Skeletal muscle cell (primary cell): Measurements from ENCODE around the gene NDUFA3.
A peak's percentile ranks its signal among the peaks of the same experiment; 100 is the strongest.

ENCODE experiments used
- DNase-seq: peaks from one replicate; pipeline ENCODE4 v3.0.0-alpha.2; 2010; ENCODE audit warnings: low read depth
- H3K4me3 ChIP-seq: 2 replicates; pipeline ENCODE4 v1.5.1; 2011; ENCODE audit warnings: low read depth, mild to moderate bottlenecking, control low read depth, low read length, moderate library complexity

The NDUFA3 gene

DNA sequence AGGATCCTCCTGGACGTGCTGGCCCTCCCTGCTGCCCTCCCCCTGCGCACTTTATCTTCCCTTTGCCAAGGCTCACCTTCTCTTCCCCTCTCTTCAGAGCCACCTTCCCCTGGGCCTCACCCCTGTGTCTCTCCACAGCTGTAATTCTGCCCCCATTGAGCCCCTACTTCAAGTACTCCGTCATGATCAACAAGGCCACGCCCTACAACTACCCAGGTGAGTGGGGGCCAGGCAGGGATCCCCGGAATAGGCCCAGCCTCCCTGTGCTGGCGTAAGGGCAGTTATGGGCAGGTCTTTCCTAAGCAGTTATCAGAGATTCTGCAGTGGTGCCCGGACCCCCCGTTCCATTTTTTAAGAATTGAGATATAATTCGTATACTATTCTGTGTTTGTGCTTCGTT lies 3.1 kb downstream of the NDUFA3 start:
- no peak overlapping the region for H3K4me3 ChIP-seq
- no peak for DNase-seq

DNA sequence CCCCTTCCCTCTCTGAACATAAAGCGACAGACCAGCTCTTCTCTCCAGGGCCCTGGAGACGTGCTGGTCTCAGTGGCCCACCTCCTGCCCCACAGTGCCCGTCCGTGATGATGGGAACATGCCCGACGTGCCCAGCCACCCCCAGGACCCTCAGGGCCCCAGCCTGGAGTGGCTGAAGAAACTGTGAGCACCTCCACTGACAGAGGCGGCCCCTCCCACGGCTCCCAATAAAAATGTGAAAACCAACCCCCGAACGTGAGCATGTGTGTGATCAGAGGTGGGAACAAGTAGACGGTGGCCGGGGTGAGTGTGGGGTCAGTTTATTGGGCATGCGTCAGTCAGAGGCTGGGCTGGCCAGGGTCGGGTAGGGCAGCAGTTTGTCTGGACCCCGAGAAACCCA lies 4.1 kb downstream of the NDUFA3 start:
- no peak overlapping the region for H3K4me3 ChIP-seq
- no peak for DNase-seq

DNA sequence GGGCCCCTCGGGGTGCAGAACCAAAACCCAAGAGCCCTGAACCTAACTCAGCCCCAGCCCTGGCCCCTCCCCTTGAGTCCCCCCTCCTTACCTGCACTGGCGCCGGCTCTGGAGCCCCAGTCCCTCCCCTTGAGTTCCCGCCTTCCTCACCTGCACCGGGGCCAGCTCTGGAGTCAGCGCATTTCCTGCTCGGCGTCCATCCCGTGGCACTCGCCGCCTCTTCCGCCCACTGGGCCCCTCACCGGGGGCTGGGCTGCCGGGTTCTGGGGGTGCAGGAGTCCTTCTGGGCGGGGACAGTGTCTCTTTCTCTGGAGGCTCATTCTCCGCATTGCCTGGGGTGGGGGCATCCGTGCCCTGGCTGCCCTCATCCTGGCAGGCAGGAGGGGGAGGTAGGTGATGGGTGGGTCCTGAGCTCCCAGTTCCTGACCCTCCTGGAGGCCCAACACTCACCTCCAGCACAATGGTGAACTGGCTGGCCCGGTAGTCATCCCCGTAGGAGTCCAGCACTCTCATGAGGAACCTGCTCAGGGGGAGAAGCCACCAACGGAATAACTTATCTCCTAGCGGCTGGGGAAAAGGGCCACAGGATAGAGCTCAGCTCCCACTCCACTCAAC lies 5.3 kb downstream of the NDUFA3 start:
- DNase-seq: no peak
- H3K4me3 ChIP-seq: no peak overlapping the region

DNA sequence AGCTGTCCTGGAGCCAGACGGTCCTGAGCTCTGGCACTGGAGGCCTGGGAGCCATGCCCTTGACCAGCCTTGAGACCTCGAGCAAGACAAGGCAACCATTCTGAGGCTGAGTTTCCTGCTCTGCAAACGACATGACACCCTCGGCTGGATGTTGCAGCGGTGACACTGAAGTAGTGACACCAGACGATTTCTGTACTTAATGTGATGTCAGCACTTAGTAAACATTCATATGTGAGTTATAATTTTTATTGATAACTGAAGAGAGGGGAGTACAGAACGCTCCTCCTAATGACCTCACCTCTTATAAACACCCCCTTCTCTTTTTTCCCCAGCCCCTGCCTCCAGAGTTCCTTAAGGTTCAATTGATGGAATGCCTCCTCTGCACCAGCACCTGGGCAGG lies 5.8 kb downstream of the NDUFA3 start:
- H3K4me3 ChIP-seq: no peak overlapping the region
- DNase-seq: no peak

DNA sequence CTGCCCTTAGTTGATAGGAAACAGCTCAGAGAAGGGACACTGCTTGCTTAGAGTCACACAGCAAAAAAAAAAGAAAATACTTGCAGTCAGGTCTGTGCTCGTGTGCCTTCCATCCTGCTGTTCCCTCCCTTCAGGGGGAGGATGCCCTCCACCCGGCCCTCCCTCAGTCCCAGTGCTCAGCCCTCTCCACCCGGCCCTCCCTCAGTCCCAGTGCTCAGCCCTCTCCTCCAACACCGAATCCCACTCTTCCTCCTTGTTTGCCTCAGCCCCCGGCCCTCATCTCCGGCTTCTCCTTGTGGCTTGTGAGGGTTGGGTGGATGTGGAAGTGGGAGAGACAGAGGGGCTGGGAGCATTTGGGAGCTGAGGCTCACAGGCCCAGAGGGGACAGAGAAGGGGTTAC lies 7.0 kb downstream of the NDUFA3 start:
- no peak overlapping the region for H3K4me3 ChIP-seq
- no peak for DNase-seq

DNA sequence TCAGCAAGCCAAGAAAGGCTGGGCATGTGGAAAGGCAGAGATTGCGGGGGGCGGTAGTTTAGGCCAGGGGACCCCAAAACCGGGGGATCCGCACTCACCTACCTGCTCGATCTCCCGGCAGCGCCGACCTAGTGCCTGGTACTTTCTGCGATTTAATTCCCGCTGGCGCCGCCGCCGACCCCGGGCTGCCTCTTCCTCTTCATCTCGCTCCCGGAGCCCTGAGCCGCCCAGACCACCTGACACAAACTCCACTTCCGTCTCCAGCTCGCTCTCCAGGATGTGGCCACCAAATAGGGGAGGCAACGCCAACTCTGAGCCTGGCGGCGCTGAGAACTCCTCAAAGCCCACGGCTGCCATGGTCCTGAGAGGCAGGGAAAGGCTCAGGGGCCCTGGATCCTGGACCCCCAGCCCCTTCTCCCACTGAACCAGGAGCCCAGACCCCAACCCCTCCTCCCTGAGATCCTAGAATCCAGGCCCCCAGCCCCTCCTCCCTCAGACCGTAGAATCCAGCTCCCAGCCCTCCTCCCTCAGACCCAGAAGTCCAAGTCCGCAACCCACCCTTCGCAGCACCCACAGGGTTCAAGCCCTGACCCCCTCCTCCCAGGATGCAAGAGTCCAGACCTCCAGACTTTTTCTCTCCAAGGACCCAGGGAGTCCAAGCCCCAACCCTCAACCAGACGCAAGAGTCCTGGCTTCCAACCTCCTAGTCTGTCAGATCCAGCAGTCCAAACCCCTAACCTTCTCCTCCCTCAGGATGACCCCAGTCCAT lies 11.9 kb downstream of the NDUFA3 start:
- DNase-seq: no peak
- peak overlapping the region; percentile 94 for H3K4me3 ChIP-seq

DNA sequence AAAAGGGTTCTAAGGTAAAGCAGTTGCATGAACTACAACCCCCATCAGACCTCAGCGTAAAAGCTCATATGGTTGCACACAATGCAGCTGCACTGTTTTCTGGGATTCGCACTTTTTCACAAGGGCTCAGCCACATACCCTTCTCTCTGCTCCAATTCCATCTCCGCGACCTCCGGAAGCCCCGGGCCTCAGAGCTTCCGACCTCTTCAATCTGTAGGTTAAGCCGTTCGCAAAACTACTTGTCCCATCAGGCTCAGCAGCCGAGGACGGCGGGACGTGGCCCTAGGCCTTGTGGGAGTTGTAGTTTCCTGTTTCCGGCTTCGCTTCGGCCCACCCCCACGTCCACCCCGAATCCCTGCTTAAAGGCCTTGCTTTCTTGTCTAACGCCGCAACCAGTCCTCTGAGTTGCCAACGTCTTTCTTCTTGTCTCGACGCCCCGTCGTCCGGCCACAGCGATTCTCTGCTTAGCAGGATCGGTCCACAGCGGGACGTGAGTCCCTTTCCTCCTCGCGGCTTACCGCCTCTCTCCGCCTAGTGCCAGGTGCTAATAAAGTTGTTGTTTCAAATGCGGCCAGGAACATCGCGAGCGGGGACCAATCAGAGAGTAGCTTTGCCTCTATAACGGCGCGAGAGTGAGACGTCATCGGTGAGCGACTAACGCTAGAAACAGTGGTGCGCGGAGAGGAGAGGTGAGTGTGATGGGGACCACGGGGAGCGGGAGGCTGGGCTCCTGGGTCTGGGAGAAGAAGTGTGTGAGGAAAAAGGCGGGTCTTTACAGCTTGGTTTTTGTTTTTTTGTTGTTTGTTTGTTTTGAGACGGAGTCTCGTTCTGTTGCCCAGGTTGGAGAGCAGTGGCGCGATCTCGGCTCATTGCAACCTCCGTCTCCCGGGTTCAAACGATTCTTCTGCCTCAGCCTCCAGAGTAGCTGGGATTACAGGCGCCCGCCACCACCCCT lies 12.7 kb downstream of the NDUFA3 start, which contains the start of the genes PRPF31 and TFPT:
Gene PRPF31, plus strand, starts transcription at position 646 of the 955 bp plus-strand sequence. CDS start 2,525 bp downstream, outside the sequence.
Gene TFPT, minus strand, starts transcription at position 549 of the 955 bp plus-strand sequence. Its CDS starts 388 bp downstream, at position 161.
- peak; percentile 91 for DNase-seq
- peak within 1 kb of the TSS; percentile 94 for H3K4me3 ChIP-seq

DNA sequence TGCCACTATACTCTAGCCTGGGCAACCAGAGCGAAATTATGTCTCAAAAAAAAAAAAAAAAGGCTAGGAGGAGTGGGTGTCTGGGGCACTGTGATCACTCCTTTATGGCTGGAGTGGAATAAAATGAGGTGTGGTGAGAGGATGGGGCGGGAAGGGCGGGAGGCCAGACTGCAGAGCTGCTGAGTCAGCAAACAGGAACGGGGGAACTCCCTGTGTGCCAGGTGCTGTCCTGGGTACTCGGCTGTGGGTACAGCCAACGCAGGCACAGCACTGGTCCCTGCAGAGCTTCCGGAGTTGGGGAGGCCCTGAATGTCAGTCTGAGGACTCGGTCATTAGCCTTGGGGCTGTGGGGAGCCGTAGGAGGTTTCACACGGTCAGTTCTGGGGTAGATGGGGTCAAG lies 18.6 kb downstream of the NDUFA3 start:
- H3K4me3 ChIP-seq: no peak overlapping the region
- DNase-seq: no peak

DNA sequence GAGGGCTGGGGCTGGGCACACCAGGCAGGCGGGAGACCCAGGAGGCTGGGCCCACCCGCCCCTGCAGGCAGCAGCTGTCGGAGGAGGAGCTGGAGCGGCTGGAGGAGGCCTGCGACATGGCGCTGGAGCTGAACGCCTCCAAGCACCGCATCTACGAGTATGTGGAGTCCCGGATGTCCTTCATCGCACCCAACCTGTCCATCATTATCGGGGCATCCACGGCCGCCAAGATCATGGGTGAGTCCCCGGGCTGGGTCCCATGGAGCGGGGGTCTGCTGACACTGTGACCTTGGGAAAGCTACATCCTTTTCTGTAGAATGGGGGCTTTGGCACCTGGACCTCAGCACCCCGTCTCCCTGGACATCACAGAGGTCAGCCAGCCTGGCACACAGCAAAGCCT lies 21.0 kb downstream of the NDUFA3 start:
- no peak for DNase-seq
- no peak overlapping the region for H3K4me3 ChIP-seq

DNA sequence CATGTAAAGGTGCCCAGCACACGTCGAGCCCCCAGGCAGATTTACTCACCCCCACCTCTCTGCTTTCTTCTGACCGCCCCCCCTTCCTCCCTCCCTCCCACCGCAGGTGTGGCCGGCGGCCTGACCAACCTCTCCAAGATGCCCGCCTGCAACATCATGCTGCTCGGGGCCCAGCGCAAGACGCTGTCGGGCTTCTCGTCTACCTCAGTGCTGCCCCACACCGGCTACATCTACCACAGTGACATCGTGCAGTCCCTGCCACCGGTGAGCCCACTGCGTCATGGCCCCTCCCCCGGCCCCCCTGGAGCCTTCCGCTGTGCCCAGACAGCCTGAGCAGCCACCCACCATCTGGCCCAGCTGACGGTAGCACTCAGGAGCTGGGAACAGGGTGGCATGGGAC lies 21.7 kb downstream of the NDUFA3 start:
- H3K4me3 ChIP-seq: no peak overlapping the region
- DNase-seq: no peak

DNA sequence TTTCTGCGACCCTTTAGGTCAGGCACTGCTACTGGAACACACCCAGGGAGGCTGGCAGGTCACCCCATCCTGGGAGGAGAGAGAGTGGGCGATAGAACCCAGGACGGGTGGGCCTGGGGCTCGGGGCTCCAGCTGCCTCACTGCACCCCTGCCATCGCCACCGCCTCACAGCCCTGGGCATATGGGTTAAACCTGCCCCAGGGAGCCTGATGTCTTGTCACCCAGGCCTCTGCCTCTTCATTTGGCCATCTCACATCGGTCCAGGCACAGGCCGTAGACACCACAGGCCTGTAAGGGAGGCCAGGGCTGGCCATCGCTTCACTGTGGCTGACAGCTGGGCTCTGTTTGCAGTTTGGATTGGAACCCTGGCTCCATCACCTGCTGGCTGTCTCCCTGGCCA lies 23.1 kb downstream of the NDUFA3 start:
- H3K4me3 ChIP-seq: no peak overlapping the region
- DNase-seq: no peak

DNA sequence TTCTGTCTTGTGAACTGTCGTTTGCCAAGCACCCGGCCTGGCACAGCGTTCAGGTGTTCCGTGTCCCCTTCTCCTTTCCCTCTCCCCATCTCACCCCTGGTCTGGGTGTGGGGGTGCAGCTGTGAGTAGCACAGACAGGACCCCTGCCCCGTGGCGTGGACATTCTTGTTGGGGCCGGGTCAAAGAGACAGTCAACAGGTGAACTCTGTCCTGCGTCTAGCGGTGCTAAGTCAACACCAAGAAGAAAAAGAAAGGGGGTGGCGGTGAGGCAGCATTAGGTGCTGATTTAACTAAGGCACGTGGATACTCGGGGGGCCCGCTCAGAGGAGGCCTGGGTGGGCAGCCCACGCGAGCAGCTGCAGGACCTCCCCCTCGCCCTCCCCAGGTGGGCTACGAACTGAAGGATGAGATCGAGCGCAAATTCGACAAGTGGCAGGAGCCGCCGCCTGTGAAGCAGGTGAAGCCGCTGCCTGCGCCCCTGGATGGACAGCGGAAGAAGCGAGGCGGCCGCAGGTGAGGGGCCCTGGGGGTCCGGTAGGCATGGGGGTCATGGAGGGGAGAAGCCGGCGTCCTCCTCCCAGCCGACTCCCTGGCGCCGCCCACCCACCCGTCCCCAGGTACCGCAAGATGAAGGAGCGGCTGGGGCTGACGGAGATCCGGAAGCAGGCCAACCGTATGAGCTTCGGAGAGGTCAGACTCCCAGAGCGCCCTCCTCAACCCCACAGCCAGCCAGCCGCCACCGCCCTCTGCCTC lies 25.2 kb downstream of the NDUFA3 start:
- no peak overlapping the region for H3K4me3 ChIP-seq
- DNase-seq: no peak

DNA sequence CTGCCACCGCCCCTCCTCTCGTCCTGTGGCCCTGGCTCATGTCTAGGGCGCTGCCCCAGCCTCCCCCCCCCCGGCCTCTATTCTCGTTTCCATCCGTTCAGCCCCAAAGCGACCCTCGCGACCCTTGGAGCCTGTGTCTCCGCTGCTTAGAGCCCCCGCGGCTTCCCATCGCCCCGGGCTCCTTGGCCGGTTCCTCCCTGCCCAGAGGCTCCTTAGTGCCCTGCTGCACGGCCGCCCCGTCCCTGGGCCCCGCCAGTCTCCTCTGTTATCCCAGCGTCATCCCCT lies 25.7 kb downstream of the NDUFA3 start:
- DNase-seq: no peak
- H3K4me3 ChIP-seq: no peak overlapping the region

DNA sequence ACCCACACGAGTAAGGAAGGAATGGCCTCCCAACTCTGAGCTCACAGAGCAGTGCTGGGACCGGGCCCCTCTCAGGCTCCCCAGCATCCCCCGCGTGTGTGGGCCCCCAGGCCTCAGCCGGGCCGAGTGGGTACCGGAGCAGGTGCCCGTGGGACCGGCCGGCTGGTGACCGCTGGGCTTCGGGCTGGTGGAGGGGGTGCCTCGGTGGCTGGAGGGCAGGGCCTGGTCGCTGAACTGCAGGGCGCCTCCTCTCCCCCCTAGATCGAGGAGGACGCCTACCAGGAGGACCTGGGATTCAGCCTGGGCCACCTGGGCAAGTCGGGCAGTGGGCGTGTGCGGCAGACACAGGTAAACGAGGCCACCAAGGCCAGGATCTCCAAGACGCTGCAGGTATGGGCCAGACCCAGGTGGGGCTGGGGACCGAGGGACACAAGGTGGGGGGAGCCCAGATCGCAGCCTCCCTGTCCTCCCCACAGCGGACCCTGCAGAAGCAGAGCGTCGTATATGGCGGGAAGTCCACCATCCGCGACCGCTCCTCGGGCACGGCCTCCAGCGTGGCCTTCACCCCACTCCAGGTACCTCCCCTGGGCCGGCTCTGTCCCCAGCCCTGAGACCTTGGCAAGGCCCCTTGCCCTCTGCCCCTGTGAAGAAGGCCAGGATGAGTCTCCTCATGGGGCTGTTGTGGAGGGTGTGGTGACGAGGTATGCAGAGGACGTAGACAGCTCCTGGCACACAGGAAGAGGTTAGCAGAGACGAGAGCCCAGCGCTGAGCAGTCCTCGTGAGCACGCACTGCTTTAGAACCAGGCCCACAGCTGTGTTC lies 26.4 kb downstream of the NDUFA3 start:
- no peak for DNase-seq
- H3K4me3 ChIP-seq: no peak overlapping the region

DNA sequence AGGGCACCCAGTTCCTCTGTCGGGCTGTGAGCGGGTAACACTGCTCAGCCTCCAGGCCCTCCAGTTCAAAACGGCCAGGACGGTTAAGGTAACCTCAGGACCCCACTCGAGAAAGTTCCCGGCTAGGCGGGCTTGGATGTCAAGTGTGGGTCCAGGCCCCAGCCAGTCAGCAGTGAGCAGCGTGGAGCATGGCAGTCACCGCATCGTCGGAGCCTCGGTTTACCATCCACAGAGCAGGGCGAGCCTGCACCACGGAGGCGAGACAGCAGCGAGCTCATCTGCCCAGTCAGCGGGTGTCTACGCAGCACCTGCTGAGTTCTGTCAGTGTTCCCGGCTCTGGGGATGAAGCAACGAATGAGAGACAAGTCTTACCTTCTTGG lies 27.0 kb downstream of the NDUFA3 start:
- H3K4me3 ChIP-seq: no peak overlapping the region
- DNase-seq: no peak

DNA sequence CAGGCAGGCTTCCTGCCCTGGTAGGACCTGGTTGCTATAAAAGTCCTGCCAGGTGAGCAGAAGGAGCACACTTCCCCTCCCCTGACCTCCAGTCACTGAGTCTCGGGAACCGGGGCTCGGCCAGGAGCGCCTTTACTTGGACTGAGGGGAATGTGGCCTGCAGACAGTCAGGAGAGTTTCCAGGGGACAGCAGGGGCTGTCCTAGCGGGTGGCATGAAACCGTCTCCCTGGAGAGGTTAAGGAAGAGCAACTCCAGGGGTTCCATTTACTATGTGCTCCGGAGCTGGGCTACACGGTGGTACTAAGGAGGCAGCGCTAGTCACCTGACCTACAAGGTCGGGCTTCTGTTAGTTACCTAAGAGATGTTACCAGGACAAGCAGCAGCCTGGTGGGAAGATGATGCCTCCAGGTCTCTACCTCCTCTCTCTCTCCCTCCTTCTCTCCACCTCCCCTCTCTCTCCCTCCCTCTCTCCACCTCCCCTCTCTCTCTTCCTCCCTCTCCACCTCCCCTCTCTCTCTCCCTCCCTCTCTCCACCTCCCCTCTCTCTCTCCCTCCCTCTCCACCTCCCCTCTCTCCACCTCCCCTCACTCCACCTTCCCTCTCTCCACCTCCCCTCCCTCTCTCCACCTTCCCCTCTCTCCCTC lies 30.8 kb downstream of the NDUFA3 start:
- DNase-seq: no peak

DNA sequence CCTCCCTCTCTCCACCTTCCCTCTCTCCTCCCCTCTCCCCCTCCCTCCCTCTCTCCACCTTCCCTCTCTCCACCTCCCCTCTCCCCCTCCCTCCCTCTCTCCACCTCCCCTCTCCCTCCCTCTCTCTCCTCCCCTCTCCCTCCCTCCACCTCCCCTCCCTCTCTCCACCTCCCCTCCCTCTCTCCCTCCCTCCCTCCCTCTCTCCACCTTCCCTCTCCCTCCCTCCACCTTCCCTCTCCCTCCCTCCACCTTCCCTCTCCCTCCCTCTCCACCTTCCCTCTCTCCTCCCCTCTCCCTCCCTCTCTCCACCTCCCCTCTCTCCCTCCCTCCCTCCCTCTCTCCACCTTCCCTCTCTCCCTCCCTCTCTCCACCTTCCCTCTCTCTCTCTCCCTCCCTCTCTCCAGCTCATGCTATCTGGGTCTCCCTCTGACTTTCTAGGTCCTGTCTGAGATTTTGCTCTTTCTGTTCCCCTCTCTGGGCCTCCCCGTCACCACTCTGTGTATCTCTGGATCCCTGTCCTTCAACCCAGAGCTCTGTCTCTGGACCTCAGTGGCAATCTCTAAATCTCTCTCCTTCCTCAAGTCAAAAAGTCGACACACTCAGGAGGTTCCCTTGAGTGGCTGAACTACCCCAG lies 31.4 kb downstream of the NDUFA3 start:
- DNase-seq: no peak
- no peak overlapping the region for H3K4me3 ChIP-seq

More for the DNA sequence above, 30.8 kb downstream of the NDUFA3 start:
- no peak overlapping the region for H3K4me3 ChIP-seq
